ENCODE data around the gene MMP24.

The MMP24 gene

DNA sequence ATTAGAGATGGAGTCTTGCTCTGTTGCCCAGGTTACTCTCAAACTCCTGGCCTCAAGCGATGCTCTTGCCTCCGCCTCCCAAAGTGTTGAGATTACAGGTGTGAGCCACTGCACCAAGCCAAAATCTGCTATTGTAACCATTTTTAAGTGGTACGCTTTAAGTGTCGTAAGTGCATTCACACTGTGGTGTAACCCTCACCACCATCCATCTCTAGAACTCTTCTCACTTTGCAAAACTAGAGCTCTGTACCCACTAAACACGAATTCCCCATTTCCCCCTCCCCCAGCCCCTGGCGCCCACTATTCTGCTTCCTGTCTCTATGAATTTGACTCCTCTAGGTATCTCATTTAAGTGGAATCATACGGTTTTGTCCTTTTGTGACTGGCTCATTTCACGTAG is 68.6 kb downstream of the MMP24 start:
- no peak for DNase-seq

DNA sequence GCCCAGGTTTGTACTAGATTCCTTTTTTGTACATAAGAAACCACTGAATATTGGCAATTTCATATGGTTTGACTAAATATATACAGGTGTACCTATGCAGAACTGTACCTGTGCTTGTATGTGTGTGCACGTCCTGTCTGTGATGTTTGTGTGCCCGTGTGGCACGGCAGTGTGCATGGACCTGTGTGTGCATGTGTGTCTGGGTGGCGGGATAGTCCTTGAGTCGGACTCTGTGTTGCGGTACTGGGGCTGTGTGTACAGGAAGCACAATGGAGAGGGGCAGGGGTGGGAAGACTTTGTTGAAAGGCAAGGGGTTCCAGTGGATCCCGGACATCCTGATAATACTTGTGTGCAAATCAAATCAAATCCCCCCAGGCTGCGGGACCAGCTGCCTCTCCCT is 69.2 kb downstream of the MMP24 start:
- no peak for DNase-seq

DNA sequence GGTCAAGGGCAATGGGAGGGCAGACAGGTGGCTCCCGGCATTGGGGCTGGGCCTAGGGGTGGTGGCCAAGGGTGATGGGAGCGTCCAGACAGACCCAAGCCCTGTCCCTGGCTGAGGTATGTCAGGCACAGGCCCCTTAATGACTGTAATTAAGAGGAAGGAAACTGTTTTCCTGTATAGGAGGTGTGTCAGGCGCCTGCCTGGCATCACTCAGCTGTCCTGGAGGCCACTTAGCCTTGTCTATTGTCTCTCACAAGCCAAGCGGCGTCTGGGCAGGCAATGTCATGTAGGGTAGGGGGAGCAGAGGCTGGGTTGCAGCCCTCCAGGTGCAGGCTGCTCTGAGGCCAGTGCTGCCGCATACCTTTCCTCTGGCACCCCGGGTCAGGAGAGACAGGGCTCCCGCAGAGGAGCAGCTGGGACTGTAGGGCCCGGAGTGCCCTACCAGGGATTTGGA is 69.6 kb downstream of the MMP24 start:
- no peak for DNase-seq

DNA sequence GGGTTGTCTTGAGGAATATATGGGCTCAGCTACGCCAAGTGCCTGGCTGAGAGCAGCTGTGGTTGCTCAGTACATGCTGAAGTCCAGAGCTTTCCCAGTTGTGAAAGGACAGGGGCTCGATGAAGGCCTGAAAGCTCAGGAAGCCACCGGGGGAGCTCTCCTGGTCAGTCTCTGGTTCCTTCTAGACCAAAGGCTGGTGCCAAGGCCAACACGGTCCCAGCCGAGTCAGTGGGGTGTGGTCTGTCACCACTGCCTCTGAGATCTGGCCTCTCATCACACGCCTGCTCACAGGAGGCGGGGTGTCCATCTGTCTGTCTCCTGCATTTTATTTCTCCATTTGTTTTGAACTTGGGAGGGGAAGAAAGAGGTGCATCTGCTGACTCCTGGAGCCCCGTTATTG is 70.7 kb downstream of the MMP24 start:
- no peak for DNase-seq

DNA sequence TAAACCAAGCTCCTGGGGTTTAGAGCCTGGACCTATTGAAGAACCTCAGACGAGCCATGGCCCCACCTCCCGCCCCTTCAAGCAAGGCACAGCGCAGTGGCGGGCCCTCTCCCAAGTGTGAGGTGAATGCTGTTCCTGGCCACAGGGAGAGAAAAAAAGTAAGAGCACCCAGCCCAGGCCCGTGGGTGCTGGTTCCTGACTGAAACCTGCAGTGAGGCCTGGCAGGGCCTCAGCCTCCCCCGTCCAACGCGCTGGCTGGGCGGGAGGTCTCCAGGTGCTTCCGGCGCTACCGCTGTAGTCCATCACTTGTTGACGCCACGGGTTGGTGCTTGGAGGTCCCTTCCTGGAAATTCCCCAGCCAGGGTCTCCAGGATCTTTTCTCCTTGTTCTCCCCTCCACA is 71.2 kb downstream of the MMP24 start:
- DNase-seq: no peak

DNA sequence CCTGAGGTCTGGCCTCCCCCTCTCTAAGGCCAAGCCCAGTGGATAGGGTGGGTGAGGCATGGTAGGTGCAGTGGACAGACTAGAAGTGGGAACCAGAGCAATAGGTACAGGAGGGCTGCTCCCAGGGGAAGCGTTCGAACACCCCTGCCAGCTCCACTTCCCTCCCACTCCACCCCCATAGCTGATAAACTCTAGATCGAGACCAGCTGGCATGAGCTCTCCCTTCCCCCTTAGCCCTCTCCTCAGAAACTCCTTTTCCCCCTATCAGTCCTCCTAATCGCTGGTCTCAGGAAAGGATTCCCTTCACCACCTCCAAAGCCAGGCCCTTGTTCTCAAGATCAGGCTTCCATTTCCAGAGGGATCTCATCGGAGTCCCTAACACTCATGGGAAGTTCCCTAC is 71.8 kb downstream of the MMP24 start:
- no peak for DNase-seq

DNA sequence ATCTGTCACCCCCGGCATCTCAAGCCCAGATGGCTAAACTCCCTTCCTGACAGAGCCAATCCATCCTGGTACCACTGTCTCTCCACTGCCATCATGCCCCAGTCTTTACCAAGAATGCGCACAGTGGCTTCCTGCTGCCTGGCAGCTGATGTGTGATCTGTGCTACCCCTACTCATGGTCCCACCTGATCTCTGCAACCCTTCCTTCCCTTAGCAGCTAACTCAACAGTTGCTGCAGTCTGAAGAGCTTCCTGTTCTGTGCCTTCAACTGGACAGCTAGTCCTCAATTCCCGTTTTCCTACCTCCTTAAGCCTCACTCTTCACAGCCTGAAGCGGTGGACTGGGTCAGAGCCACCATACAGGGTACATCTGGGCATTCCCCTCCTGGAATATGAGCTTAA is 73.3 kb downstream of the MMP24 start:
- no peak for DNase-seq

DNA sequence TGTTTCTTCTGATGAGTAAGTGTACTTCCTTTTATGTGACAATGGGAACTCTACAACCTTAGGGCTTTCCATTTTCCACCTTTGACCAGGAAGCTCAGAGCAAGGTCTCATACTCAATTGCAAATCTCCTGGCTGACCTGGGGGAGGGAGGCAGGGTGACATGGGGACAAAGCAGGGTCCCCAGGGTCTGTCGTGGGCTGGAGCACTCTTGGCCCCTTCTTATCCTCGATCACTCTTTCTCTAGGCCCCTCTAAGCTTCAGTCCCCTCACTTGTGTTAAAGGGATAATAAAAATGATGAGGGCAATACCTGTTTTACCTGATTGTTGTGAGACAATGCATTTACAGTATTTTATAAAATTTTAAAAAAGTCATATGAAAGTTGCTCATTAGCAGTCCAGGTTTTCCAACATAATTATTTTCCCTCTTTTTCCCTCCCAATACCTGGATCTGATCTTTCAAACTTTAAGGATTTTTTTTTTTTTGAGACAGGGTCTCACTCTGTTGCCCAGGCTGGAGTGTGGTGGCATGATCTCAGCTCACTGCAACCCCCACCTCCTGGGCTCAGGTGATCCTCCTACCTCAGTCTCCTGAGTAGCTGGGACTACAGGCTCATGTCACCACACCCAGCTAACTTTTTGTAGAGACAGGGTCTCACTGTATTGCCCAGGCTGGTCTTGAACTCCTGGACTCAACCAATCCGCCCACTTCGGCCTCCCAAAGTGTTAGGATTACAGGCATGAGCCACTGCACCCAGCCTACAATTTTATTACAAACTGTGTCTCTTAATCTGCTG is 74.2 kb downstream of the MMP24 start:
- no peak for DNase-seq

DNA sequence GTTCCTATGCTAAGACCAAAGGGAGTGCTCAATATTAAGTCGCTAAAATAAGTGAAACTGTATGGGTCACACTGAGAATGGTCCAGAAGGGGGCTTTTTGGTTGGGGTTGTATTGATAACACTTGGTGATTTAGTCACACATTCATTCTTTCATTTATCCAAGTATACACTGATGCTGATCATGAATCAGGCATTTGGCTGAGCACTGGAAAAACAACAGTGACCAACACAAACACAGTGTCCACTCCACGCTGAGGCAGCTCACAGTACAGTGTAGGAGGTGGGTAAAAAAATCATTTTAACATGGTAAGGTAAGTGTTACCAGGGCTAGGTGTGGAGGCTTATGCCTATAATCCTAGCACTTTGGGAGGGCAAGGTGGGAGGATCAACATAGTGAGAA is 74.9 kb downstream of the MMP24 start:
- no peak for DNase-seq

DNA sequence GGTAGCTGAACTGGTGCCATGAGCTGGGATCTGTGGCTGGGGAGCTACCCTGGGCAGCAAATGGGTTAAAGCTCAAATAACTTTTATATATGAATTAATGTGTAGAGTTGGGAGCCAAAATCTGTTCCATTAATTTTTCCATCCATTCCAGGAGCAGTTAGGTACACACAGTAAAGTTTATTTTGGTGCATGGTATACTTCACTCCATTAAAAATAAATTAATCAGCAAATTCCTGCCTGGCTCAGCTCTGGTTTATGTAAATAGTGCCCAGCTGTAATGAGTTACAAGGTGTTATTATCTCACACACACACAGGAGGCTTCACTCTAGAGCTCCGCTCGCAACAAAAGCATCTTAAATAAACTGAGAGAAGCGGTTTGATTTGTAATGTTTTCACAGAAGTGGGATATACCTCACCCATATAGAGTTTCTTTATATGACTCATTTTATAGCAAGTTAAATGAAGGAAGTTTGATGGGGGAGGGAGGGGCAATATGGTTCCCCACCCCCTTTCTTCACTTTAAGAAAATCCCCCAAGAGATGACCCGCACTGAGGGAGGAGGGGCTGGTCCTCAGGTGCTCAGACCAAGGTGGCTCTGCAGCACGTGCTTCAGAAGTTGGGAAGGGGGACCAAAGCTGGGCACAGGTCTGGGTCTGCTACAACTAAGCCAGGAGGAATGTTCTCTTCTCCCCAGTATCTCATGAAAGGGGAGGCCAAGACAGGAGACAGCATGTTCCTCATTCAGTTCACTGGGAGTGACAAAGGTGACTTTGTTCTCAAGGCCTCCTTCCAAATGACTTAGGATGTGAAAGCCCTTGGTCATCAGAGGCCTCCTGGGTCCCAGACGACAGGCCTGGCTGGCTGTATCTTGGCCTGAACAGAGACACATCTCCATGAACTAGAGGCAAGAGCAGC is 76.2 kb downstream of the MMP24 start:
- DNase-seq: peak; percentile 76

DNA sequence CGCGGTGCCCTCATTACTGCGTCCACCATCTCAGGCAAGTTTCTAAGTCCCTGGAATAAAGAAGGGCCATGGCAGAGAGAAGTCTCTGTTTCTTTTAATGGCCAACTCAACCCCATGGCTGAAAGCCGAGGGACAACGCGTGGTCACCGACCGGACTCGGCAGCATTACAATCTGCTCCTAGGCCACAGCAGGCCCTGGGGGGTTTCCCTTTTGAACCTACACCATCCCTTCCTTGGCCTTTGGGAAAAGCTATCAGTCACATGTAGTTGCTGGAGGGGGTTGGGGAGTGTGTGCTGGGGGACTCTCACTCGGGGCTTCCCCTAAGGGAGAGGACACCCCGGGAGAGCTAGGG is 76.9 kb downstream of the MMP24 start:
- DNase-seq: no peak

DNA sequence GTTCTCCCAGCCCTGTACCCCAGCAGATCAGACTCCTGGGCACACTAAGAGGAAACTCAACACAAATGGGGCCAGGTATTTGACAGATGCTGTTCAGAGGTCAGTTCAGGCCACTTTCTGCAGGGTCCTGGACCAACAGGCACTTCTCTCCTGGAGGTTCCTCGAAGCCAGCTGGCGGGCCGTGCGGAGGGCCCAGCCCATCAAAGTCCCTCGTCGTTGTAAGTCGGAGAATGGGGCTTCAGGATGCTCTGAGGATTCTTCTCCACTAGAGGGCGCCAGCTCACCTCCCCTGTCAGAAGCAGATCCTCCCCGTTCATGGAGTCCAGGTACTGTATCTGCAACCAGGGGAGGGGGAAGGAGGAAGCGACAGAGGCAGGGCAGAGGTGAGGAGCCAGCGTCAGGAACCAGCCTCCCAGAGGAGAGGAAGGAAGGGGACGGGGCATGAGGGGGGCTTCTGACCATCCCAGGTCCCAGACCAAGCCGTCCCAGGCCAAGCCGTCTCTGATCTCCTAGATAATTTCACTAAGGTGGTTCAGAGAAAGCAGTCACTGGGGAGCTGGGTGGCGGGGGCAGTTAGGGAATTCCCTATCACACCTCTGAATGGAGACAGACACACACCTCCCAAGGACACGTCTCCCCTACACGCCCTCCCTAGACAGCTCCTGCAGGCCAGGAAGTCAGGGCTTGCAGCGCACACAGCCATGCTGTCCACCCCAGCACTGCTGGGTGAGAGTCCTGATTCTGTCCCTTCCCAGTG is 77.4 kb downstream of the MMP24 start:
- DNase-seq: peak; percentile 88

DNA sequence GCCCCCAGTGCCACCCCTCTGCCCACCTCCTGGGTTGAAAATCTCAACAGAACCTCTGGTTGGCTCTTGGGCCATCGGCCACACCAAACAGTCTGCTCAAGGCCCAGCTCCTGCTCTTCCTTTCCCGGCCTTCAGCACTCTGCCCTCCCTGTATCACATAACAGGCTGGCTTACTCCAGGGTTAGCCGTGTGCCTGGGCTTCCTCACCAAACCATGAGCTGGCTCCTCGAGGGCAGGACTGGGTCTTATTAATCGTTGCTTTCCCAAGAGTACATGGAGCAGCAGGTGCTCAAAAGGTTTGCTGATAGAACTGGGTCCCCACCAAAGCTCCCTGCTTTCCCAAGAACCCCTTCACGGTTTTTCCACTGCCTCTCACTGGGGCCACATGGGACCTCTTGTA is 78.5 kb downstream of the MMP24 start:
- no peak for DNase-seq

DNA sequence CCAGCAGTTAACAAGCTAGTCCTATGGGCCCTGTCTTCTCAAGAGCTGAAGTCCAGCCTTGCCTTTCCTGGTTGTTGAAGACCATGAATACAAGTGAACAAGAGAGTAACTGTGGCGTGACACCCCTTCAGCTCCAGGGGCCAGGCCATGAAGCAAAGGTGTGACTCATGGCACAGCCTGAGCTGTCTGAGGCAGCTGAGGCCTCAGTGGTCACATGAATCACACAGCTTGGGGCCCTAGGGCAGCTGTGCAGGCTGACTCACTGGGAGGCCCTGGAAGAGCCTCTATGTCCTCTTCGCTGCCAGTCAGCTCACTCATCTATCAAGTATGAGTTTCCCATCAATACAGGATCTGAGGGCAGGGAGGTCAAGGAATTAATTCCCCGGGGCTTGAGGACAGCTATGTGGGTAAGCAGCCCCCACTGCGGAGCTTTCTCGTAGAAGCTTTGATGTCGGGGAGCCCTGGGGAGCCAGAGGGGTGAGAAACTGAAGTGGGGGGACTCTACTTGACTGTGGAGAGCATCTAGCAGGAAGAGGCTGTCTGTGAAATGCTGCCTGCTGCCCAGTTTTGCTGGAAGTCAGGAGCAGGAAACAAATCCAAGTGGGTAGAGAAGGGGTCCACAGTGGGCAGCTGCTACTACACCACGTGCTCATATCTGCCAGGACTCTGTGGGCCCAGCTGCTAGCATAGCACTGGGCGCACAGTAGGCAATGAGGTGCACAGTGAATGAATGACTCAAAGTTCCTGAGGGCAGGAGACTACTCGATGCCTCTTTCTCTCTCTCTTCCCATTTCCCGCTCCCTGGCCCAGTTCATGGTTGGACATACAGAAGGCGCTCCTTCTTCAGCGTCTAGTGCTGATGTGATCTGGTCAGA is 79.4 kb downstream of the MMP24 start:
- peak; percentile 100 for DNase-seq

DNA sequence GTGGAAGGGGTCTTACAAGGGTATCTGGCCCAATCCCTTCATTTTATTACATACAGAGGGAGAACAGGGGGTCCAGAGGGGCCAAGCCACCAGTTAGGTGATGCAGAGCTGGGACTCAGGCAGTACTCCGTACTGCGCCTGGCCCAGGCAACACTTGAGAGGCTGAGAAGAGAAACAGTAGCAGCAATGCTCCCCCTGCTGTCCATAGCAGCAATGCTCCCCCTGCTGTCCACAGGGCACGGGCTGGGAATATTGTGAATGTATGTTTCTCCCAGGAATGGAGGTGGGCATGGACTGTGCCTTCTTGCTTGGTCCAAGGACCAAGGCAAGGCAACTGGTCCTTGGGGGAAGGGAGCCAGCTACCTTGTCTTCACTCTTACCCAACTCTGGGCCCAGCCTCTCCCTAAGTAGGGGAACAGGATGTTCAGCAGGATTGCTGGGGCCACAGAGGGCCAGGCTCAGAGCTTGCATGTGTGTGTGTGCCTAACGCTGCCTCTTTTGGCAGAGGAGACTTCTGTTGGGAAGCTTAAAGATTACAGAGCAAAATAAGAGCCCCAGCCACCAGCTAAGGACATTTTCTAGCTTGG is 80.5 kb downstream of the MMP24 start:
- DNase-seq: peak; percentile 81

DNA sequence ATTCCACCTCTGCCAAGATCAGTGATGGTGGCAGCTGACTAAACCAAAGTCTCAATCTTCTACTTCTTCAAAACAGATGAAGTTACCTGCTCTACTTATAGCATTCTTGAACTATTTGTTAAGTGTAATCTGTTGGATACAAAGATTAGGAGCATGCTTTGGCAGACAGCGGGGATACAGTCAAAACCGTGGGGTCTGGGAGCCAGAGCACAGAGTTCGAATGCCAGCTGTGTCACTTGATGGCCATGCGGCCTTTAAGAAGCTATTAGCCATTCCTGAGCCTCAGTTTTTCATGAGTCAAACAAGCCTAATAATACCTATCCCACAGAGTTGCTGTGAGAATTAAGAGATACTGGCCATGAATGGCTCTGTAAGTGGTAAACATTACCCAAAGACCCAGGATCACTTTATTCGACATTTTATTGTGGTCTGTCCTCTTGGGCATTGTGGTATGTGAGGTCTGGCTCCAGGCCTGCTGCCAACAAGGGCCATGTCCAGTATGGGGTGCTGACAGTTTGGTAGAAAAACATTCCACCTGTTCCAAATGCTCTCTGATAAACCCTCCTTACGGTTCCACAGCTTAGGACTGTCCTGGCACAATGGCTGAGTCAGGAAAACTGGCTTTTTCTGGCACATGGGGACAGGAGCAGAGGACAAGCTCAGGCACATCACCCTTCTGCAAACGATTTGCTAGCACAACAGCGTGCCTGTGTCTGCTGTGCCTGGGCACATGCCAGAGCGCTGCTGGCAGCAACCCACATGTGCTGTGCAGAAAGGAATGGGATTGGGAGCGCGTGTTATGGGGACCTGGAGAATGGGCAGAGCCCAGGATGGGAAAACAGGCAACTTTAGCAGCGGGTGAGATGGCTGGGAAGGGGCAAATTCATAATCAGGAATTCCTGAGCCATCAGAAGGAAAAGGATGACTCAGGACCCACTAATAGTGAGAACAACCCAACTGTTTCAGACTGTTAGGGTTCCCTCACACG is 81.5 kb downstream of the MMP24 start:
- DNase-seq: peak; percentile 69

DNA sequence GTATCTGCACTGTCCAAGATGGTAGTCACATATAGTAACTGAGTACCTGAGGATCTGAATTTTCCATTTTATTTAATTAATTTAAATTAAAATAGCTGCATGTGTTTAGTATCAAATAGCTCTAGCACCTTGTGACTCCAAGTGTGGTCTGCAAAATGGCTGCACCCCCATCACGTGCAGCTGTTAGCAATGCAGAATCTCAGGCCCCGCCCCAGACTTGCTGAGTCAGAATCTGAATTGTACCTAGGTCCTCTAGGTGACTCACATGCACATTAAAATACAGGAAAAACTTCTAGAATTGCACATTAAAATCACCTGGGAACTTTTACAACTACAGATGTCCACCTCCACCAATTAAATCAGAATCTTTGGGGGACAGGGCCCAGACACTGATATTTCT is 84.9 kb downstream of the MMP24 start:
- peak; percentile 34 for DNase-seq

DNA sequence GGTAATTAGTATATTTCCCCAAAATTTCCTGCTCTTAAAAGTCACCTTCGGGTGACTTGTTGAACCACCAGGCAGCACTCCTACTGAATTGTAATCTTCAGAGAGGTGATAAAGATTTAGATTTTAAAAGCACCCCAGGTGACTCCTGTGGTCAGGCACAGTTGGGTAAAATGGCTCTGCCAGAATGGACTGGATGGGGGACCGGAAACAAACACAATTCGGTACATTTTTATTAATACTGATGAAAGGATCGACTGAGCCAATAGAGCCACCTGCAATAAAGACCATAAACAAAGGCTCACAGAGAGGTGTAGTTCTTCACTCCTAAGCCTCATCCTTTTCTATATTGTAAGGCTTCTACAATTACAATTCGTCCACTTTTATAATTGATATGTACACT is 85.3 kb downstream of the MMP24 start:
- no peak for DNase-seq

DNA sequence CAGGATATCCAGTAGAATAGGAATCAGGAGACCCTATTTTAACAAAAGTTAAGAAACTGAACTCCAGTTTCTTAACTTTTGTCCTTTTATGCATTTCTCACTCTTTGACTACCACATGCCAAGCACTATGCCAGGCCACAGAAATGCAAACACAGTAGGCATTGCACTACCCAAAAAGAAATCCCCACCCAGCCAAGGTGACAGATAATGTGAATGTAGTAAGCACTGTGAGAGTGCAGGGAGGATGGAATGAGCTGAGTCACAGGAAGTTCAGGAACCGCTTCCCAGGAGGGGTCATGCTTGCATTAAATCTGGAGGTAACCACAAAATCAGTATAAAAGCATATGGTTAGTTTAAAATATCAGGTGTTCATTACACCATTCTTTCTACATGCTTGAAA is 85.8 kb downstream of the MMP24 start:
- DNase-seq: peak; percentile 89

Measured in fibroblast of skin of abdomen (primary cell).